Subcutaneous adipose tissue (tissue), 4 donors: Measurements from ENCODE around the gene BACE2. TPM values are rescaled to one million over a fixed set of nuclear protein-coding genes. Genes with fewer than 3 reads are reported as not detected.

Experiments
- total RNA-seq, 4 donors: library from RNA; depleted of rRNA; stranded (reverse); fragments of >200 nt; gene quantifications; one replicate each; pipeline ENCODE4 v1.1.0, GENCODE V29; 2016
- TF ChIP-seq, protein P1 (sequence below): fragments of 450-650 bp; IDR thresholded peaks from one replicate; pipeline ENCODE4 v1.5.1; 2016; ENCODE audit warnings: low read depth, mild to moderate bottlenecking, control low read depth, antibody characterized with exemption, moderate library complexity

Gene BACE2
- total RNA-seq, 4 donors from 2014 or later, result 31.1 to 37.7 (median 33.5) TPM

DNA sequence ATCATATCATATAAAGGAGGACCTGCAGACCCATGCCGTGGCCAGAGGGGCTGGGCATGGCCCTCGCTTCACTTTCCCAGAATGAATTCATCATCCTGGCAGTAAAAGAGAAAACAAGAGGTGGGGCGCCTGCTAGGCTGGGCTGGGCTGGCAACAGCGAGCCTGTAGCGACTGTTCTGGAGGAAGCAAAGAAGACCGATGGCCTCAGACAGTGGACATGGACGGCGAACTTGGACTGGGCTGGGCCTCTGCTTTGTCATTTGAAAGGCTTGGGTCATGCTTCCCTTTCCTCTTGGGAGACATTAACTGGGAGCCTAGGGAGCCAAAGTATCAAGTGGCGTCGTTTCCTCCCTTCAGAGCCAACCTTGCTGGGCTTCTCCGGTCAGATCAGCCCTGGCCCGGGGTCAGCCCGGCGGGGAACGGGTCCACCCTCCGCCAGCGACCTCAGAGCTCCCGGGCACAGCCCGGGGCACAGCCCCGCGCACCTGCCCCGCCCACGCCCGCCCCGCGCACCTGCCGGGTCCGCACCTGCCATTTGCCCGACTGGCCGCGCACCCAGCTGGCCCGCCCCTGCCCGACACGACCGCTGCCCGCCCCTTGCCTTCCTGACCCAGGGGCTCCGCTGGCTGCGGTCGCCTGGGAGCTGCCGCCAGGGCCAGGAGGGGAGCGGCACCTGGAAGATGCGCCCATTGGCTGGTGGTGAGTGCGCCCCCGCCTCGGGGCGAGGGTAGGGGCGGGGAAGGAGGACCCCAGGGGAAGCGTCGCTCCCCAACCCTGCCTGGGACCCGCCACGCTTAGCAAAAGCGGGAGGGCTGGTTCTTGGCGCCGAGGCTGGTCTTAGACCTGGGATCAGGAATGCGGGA lies 148.5 kb downstream of the BACE2 start, which contains the start of gene FAM3B:
FAM3B (plus strand) TSS at position 602 of the 863 bp plus-strand sequence; CDS start at position 681, 79 bp downstream.
- TF ChIP-seq, protein P1, sequence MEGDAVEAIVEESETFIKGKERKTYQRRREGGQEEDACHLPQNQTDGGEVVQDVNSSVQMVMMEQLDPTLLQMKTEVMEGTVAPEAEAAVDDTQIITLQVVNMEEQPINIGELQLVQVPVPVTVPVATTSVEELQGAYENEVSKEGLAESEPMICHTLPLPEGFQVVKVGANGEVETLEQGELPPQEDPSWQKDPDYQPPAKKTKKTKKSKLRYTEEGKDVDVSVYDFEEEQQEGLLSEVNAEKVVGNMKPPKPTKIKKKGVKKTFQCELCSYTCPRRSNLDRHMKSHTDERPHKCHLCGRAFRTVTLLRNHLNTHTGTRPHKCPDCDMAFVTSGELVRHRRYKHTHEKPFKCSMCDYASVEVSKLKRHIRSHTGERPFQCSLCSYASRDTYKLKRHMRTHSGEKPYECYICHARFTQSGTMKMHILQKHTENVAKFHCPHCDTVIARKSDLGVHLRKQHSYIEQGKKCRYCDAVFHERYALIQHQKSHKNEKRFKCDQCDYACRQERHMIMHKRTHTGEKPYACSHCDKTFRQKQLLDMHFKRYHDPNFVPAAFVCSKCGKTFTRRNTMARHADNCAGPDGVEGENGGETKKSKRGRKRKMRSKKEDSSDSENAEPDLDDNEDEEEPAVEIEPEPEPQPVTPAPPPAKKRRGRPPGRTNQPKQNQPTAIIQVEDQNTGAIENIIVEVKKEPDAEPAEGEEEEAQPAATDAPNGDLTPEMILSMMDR, result no peak

DNA sequence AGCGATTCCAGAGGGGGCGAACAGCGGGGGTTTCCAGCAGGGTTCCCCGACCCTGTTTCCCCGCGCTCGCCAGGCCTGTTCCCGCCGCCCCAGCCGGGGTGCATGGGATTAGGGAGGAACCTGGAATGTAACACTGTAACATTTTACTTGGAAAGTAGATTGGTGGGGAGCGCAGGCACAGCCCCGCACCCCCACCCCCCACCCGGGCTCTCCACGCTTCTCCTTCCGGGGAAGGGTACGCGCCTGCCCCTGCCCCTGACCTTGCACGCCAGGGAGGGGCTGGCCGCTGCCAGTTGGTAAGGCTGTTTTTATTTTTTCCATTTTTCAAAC lies 149.1 kb downstream of the BACE2 start:
- TF ChIP-seq, protein P1, result no peak

DNA sequence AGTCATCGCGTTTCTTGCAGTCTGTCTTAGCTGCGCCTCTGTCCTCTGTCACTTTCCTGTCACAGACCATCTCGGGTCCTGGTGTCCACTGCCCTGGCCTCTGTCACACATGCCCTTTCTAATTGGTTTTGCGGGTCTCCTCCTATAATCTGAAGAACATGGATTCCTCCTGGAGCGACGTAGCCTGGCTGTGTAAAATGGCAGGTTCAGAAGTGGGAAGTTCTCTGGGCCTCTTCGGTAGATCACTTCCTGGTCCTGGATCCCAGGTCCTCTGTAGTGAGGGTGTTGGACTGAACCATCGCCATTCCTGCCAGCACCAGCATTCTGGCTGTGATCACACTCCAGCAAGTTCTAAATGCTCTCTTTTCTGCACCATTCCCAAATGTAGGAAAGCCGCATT lies 149.5 kb downstream of the BACE2 start:
- TF ChIP-seq, protein P1, result no peak

DNA sequence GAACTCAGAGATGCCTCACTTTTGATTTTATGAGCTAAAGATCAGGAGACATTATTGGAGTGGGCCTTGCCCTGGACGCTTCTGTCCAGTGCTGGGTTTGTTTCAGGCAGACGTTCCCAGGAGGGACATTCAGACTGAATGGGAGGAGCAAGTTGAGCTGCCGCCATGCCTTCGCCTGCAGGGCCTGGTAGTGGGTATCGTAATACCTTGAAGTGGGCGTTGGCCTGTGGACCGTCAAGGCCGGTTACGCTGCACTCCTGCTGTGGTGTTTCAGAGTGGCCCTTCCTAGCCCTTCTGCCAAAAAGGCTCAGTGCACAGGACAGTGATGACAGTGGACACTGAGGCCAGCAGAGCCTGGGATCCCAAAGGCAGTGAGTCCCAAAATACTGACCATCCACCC lies 150.3 kb downstream of the BACE2 start:
- TF ChIP-seq, protein P1, result no peak

DNA sequence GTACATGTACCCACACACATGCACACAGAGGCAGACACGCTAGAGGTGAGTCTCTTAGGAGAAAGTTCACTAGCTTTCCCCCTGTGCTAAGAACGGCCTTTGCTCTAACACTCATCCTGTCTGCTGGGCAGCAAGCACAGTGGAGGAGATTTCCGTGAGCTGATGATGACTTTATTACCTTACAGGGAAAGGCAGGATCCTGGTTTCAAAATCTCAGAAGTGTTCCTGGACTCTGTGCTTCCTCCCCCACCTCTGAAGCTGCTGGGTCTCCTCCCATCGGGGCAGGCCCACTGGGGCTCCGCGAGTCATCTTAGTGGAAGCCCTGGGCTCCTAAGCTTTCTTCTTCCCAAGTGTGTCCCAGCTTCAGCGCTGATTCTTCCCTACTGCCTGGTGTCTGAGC lies 151.3 kb downstream of the BACE2 start:
- TF ChIP-seq, protein P1, result no peak

DNA sequence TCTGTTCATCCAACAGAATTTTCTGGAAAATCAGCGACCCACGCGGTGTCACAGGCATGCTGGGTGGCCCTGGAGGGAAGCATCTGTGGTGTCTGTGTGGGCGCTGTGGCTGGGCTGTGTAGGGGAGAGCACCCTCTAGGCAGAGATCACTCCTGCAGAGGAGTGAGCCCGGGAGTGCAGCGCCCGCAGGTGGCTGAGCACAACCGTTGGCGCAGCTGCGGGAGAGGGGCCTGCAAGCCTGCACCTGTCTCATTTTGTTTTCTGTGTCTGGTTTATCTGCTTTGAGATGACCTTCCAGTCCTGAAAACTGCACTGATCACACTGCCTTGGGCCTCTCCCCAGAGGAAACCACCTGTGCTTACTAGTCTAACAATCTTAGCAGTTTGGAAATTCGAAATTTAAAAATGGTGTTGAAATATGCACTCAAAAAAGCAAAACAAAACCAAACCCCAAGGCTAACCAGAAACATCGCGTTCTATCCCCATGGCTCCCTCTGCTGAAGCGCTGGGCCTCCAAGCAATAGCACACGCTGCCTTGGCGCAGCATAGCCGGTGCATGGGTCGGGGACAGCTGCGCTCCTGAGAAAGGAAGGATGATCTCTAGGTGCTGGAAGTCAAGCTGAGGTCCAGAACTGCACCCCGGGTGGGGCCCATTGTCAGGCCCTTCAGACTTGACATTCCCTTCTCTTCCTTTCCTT lies 153.4 kb downstream of the BACE2 start:
- TF ChIP-seq, protein P1, result no peak

DNA sequence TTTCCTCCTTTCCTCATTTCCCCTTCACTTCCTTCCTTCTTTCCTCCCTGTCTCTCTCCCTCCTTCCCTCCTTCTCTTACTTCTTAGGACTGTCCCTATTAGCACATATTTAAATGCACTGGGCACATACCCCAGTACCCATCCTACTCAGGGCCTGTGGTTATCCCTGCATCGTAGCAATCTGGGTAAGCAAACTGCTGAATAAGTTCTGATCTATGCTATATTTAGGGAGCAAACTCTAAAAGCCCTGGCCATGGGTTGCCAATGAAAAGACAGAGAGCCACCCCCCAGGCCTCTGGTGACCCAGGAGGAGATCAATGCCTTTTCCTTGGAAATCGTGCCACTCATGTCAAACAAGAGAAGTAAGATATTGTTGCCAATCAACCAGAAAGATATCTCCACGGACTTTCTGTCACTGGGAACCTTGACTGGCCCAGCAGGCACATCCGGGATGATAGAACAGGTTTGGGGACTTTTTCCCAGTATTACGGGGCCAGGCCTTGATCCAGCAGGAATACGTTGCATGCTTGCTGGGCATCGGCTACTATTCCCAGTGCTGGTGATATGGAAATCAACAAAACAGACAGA lies 154.0 kb downstream of the BACE2 start:
- TF ChIP-seq, protein P1, result no peak
